Suprapubic skin (tissue), 4 donors: Measurements from ENCODE around the gene METTL21C.

ENCODE experiments used
- EP300 ChIP-seq: sonication (generic); formaldehyde crosslinking; IDR thresholded peaks from one replicate; pipeline ENCODE4 v1.6.1; 2017; ENCODE audit warnings: antibody characterized with exemption
- POLR2A ChIP-seq, 2 donors: fragments of 450-650 bp; IDR thresholded peaks; one replicate each; pipeline ENCODE4 v1.6.1; 2017; ENCODE audit warnings: antibody characterized with exemption in 2 of 2, mild to moderate bottlenecking in 2 of 2, moderate library complexity in 2 of 2
- POLR2AphosphoS5 ChIP-seq, 3 donors: sonication (generic); formaldehyde crosslinking; IDR thresholded peaks; one replicate each; pipeline ENCODE4 v1.6.1; 2017; ENCODE audit warnings: antibody characterized with exemption in 3 of 3
- TF ChIP-seq, protein P1 (sequence below), 2 donors: fragments of 200-600 bp in 1 of 2; fragments of 450-650 bp in 1 of 2; sonication (generic) in 1 of 2; IDR thresholded peaks; one replicate each; pipeline ENCODE4 v1.5.1; 2016 to 2019; ENCODE audit warnings: antibody characterized with exemption in 2 of 2, mild to moderate bottlenecking in 1 of 2, moderate library complexity in 1 of 2

DNA sequence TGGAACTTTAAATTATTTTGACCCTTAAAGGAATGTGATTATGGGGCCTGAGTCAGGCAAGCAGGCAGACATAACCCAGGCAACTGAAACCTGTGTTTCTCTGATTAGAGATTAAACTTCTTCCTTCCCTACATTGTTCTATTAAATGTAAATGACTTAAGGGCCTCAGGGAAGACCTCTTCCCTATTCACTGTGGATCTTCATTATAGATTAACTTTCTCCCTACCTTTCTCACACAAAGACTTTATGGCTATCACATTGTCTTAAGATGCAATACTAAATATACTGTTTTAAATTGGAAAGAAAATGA is 8.8 kb upstream of the METTL21C start:
- TF ChIP-seq, protein P1, sequence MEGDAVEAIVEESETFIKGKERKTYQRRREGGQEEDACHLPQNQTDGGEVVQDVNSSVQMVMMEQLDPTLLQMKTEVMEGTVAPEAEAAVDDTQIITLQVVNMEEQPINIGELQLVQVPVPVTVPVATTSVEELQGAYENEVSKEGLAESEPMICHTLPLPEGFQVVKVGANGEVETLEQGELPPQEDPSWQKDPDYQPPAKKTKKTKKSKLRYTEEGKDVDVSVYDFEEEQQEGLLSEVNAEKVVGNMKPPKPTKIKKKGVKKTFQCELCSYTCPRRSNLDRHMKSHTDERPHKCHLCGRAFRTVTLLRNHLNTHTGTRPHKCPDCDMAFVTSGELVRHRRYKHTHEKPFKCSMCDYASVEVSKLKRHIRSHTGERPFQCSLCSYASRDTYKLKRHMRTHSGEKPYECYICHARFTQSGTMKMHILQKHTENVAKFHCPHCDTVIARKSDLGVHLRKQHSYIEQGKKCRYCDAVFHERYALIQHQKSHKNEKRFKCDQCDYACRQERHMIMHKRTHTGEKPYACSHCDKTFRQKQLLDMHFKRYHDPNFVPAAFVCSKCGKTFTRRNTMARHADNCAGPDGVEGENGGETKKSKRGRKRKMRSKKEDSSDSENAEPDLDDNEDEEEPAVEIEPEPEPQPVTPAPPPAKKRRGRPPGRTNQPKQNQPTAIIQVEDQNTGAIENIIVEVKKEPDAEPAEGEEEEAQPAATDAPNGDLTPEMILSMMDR (IDR thresholded peaks at IDR 0.05) = no peak
- no peak for TF ChIP-seq EP300
- TF ChIP-seq POLR2A (IDR thresholded peaks at IDR 0.05) = no peak
- TF ChIP-seq POLR2AphosphoS5 (IDR thresholded peaks at IDR 0.05) = no peak
